ENCODE measurements around the gene PPP2R3B.
"Not testable (repeated sequence)": the region's sequence is repeated elsewhere in the genome, so short reads cannot be mapped to it uniquely, and the experiment has no call there.

Gene PPP2R3B

DNA sequence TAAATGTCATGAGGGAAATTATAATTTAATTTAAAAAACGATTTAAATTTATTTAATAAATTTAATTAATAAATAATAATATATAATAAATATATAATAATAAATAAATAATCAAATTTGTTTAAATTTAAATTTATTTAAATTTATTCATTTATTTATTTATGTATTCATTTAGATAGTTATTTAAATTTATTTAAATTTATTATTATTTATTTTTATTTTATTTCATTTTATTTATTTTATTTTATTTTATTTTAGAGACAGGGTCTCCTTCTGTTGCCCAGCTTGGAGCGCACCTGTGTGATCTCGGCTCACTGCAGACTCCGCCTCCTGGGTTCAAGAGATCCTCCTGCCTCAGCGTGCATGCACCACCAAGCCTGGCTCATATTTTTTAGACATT, 18.4 kb upstream of the PPP2R3B start:
- DNase-seq (ENCODE audit: low spot score) = no peak

- DNase-seq (ENCODE audit: low spot score) = peak; percentile 49
Measured at GRCh38 chrX:404656-405055, 17.9 kb upstream of the PPP2R3B start.

DNA sequence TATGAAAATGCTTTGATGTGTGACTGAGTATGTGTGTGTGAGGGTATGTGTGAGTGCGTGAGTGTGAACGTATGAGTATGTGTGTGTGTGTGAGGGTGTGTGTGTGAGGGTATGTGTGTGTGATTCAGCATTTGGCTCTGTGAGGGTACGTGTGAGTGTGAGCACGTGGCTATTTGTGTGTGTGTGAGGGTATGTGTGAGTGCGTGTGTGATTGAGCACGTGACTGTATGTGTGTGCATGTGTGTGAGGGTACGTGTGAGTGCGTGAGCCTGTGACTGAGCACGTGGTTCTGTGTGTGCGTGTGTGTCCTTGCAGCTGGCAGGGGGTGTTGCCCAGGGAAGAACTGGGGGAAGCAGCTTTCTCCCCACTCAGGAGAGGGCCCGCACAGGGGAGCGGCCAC, 16.1 kb upstream of the PPP2R3B start:
- no peak for DNase-seq (ENCODE audit: low spot score)

DNA sequence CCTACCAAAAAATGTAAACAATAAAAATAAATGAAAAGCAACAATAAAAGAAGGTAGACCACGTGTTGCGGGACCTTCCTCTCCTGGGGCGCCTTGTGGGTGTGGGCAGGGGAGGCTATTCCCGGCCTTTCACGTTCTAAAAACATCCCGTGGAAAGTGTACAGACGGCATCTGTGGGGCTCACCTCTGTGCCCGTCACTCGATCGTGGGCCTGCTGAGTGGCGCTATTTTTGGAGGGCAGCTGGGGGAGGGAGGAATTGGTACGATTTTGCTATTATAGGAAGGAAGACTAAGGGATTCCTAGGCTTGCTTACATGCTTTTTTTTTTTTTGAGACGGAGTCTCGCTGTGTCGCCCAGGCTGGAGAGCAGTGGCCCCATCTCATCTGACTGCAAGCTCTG, 13.6 kb upstream of the PPP2R3B start:
- no peak for DNase-seq (ENCODE audit: low spot score)

- no peak for DNase-seq (ENCODE audit: low spot score)
Measured at GRCh38 chrX:397575-397974, 10.9 kb upstream of the PPP2R3B start.

DNA sequence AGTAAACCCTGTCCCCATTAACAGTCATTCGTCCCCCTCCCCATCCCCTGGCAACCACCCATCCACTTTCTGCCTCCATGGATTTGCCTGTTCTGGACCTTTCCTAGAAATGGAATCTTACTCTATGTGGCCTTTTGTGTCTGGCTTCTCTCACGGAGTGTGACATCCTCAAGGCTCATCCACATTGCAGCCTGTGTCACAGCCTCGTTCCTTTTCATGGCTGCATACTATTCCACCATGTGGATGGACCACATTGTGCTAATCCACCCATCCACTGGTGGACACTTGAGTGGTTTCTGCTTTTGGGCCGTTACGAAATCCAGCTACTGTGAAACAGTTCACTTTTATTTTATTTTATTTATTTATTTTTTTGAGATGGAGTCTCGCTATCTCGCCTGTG, 8.1 kb upstream of the PPP2R3B start:
- DNase-seq (ENCODE audit: low spot score) = no peak

GRCh38 chrX:392575-392846, 5.8 kb upstream of the PPP2R3B start:
- no peak for DNase-seq (ENCODE audit: low spot score)

GRCh38 chrX:391717-392574, 5.2 kb upstream of the PPP2R3B start:
- no peak for DNase-seq (ENCODE audit: low spot score)

- no peak for DNase-seq (ENCODE audit: low spot score)
Measured at GRCh38 chrX:390459-390858, 3.8 kb upstream of the PPP2R3B start.

GRCh38 chrX:389021-389441, 2.3 kb upstream of the PPP2R3B start:
- DNase-seq (ENCODE audit: low spot score) = peak; percentile 93

DNA sequence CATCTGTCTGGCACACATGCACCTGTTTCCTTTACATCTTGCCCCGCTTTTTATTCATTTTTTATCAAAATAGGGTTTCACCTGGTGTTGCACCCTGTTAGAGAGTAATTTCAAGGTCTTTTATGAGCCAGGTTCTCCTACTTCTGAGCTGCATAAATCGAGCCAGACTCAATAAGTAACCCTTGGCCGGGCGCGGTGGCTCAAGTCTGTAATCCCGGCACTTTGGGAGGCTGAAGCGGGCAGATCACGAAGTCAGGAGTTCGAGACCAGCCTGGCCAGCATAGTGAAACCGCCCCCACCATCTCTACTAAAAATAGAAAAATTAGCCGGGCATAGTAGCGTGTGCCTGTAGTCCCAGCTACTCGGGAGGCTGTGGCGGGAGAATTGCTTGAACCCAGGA, 1.0 kb upstream of the PPP2R3B start:
- DNase-seq (ENCODE audit: low spot score) = no peak

GRCh38 chrX:386239-386767, 404 bp downstream of the PPP2R3B start:
- no peak for DNase-seq (ENCODE audit: low spot score)

GRCh38 chrX:385736-386135, 971 bp downstream of the PPP2R3B start:
- not testable (repeated sequence) for DNase-seq (ENCODE audit: low spot score)

- no peak for DNase-seq (ENCODE audit: low spot score)
Measured at GRCh38 chrX:384861-385260, 1.8 kb downstream of the PPP2R3B start.

DNA sequence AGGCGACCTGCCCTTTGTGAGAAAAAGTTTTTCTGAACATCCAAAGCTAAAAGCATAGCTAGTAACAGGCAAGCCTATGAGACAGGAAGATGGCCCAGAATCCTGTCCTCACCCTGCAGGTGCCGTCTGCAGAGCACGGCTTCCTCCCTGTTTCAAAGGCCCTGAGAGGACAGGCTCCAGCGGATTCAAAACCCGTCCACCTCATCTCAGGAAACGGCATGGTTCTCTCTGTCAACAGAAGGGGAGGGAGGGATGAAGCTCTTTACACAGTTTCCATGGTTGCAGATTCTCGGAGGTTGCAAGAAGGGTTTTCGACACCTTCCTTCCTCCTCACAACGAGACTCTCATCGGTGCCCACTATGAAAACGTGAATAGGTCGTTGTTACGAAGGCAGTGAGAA, 8.3 kb downstream of the PPP2R3B start:
- DNase-seq (ENCODE audit: low spot score) = no peak

GRCh38 chrX:376206-376605, 10.5 kb downstream of the PPP2R3B start:
- not testable (repeated sequence) for DNase-seq (ENCODE audit: low spot score)

DNA sequence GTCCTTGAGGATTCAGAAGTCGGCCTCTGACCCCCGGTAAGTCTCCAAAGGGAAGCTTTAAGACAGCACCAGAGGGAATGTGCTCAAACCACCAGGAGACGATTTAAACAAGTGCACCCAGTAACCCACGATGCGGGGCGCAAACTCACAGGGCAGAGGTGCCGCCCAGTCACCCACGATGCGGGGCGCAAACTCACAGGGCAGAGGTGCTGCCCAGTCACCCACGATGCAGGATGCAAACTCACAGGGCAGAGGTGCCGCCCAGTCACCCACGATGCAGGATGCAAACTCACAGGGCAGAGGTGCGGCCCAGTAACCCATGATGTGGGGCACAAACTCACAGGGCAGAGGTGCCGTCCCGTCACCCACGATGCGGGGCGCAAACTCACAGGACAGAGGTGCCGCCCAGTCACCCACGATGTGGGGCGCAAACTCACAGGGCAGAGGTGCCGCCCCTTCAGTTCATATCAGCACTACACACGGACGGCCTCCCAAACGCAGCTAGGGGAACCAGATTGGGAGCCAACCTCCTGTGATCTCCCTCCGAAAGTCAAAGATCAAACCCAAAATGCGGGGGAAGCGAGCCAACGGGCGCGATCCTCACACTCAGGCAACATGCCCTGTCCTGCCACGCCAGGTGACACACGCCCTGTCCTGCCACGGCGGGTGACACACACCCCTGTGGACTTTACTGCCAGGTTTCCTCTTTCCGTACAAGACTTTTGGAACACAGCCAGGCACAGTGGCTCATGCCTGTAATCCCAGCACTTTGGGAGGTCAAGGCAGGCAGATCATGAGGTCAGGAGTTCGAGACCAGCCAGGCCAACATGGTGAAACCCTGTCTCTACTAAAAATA, 11.3 kb downstream of the PPP2R3B start:
- DNase-seq (ENCODE audit: low spot score) = no peak

DNA sequence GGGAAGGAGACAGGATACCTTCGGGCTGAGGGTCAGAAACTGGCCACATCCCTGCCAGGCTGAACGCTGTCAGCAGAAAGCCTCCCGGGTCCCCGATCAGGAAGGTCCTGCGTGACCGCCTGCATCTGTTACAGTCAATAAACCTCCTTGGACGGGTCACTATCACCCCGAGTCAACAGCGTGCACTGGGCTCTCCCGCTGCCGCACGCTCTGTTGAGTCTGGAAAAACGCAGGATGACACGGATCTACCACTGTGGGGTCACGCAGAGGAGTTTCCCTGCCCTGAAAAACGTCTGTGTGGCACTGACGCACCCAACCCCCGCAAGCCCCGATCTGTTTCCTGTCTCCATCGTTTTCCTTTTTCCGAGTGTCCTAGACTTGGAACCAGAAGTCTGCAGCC, 12.1 kb downstream of the PPP2R3B start:
- DNase-seq (ENCODE audit: low spot score) = no peak

- no peak for DNase-seq (ENCODE audit: low spot score)
Measured at GRCh38 chrX:373641-374471, 12.9 kb downstream of the PPP2R3B start.

DNA sequence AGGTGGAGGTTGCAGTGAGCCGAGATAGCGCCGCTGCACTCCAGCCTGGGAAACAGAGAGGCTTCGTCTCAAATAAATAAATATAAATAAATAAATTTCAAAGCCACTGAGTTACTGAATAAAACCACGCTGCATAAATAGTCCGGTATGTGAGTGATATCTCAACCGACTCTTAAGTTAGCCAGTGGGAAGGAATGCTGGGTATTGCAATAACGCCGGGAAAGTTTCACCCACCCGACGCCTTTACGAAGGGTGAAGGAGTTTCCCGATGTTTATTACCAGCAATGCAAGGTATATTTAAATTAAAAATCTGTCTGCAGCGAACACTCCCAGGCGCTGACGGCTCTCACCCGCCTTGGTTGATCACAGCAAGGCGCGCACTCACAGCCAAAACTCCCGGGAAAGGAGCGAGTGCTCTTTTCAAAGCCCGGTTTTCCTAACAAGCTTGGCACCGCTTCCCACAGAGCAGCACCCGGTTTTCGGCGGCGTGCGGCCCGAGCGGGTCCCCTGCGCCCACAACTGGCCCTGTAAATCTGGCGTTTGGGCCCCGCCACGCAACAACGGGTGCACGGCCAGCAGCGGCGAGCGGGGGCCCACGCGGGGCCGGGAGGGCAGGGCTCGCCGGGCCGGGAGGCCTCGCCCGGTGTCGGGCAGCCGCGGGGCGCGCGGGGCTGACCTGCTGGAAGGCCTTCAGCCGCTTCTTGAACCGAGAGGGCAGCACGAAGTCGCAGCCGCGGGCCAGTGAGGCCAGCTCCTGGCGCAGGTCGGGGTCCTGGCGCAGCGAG, 13.7 kb downstream of the PPP2R3B start:
- no peak for DNase-seq (ENCODE audit: low spot score)

DNA sequence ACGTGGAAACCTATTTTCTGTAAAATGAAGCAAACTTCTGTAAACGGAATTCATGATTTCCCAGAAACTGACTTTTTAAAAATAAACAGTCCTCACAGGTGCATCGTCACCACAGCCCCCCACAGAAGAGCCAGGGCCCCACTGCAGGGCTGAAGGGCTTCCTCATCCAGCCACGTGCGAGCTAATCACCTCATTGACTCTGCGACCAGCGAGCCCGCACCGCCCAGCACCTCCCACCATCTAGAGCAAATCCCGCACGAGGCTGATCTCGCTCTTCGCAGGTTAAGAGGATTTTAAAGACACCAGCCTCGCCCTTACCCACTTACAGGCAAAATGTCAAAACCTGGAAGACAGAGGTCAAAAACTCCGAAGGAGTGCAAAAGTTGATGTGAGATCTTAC, 14.8 kb downstream of the PPP2R3B start:
- no peak for DNase-seq (ENCODE audit: low spot score)

Data from globus pallidus (tissue), 1 donor.